ENCODE results near the gene LGALS7B. TPM values are rescaled to one million over a fixed set of nuclear protein-coding genes. Genes with fewer than 3 reads are reported as not detected.
"Not testable (repeated sequence)": the region's sequence is repeated elsewhere in the genome, so short reads cannot be mapped to it uniquely, and the experiment has no call there.

The LGALS7B gene
- total RNA-seq, 1 donor: not detected

DNA sequence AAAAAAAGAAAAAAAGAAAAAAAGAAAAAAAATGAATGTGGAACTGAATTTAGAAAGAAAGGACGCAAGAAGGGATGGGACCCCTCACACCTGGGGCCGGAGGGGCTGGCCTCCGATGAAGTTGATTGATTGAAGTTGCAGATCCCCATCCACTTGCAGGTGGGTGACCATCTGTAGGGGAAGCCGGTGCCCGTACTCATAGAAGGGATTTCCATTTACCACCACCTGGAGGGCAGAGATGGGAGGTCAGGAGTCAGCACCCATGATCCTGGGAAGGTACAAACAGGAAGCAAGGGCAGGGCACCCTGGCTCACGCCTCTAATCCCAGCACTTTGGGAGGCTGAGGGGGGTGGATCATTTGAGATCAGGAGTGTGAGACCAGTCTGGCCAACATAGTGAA, 17.4 kb downstream of the LGALS7B start:
- TF ChIP-seq, protein P1, sequence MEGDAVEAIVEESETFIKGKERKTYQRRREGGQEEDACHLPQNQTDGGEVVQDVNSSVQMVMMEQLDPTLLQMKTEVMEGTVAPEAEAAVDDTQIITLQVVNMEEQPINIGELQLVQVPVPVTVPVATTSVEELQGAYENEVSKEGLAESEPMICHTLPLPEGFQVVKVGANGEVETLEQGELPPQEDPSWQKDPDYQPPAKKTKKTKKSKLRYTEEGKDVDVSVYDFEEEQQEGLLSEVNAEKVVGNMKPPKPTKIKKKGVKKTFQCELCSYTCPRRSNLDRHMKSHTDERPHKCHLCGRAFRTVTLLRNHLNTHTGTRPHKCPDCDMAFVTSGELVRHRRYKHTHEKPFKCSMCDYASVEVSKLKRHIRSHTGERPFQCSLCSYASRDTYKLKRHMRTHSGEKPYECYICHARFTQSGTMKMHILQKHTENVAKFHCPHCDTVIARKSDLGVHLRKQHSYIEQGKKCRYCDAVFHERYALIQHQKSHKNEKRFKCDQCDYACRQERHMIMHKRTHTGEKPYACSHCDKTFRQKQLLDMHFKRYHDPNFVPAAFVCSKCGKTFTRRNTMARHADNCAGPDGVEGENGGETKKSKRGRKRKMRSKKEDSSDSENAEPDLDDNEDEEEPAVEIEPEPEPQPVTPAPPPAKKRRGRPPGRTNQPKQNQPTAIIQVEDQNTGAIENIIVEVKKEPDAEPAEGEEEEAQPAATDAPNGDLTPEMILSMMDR (IDR thresholded peaks at IDR 0.05; ENCODE audit: insufficient read depth, low read depth, low read length): no peak
- no peak for DNase-seq (ENCODE audit: low read depth)
- no peak overlapping the region for H3K4me3 ChIP-seq (ENCODE audit: low read depth, low read length)

DNA sequence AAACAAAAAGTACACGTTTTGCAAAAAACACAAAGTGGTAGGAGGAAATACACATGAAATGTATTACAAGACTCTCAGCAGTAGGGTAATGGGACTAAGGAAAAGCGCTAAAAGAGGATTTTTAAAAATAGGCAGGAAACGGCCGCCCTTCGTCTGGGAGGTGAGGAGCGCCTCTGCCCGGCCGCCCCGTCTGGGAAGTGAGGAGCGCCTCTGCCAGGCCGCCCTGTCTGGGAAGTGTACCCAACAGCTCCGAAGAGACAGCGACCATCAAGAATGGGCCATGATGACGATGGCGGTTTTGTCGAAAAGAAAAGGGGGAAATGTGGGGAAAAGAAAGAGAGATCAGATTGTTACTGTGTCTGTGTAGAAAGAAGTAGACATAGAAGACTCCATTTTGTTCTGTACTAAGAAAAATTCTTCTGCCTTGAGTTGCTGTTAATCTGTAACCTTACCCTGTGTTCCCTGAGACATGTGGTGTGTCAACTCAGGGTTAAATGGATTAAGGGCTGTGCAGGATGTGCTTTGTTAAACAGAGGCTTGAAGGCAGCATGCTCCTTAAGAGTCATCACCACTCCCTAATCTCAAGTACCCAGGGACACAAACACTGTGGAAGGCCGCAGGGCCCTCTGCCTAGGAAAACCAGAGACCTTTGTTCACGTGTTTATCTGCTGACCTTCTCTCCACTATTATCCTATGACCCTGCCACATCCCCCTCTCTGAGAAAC, 18.5 kb downstream of the LGALS7B start:
- H3K4me3 ChIP-seq (ENCODE audit: low read depth, low read length): not testable (repeated sequence)
- DNase-seq (ENCODE audit: low read depth): peak; percentile 55

DNA sequence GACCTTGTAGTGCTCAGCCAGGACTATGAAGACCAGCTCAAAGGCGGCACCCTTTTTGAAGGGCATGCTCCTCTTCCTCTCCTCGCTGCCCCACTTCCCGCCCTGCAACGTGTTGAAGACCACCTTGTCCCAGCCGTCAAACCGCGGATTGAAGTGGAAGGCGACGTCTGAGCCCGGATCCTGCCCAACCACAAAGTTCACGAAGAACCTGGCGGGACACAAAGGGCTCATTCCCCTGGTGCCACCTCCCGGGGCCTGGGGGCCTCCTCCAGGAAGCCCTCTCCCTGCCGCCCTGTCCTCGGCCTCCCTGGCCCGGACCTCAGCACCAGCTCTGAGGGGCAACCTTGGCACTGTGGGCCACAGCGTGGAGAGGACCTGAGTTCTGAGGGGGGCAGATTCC, 19.7 kb downstream of the LGALS7B start:
- no peak for DNase-seq (ENCODE audit: low read depth)
- H3K4me3 ChIP-seq (ENCODE audit: low read depth, low read length): no peak overlapping the region
- TF ChIP-seq, protein P1 (IDR thresholded peaks at IDR 0.05; ENCODE audit: insufficient read depth, low read depth, low read length): no peak

DNA sequence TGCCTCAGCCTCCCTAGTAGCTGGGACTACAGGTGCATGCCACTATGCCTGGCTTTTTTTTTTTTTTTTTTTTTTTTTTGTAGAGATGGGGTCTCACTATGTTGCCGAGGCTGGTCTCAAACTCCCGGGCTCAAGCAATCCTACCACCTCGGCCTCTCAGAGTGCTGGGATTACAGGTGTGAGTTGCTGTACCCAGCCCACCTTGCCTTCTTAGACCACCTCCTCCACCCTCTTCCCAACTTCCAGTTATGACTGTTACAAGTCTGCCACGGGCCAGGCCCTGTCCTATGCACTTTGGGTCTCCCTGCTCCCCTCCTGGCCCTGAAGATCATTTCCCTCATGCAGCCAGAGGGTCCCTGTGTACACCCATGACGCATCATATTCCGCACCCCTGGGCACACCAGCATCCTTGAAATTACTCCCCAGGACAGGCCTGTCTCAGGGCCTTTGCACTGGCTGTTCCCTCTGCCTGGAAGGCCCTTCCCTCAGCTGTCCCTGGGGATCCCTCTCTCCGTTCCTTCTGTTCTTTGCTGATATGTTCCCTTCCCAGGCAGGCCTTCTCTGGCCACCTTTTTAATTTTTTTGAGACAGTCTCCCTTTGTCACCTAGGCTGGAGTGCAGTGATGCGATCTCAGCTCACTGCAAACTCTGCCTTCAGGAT, 20.7 kb downstream of the LGALS7B start:
- TF ChIP-seq, protein P1 (IDR thresholded peaks at IDR 0.05; ENCODE audit: insufficient read depth, low read depth, low read length): no peak
- no peak for DNase-seq (ENCODE audit: low read depth)
- no peak overlapping the region for H3K4me3 ChIP-seq (ENCODE audit: low read depth, low read length)

DNA sequence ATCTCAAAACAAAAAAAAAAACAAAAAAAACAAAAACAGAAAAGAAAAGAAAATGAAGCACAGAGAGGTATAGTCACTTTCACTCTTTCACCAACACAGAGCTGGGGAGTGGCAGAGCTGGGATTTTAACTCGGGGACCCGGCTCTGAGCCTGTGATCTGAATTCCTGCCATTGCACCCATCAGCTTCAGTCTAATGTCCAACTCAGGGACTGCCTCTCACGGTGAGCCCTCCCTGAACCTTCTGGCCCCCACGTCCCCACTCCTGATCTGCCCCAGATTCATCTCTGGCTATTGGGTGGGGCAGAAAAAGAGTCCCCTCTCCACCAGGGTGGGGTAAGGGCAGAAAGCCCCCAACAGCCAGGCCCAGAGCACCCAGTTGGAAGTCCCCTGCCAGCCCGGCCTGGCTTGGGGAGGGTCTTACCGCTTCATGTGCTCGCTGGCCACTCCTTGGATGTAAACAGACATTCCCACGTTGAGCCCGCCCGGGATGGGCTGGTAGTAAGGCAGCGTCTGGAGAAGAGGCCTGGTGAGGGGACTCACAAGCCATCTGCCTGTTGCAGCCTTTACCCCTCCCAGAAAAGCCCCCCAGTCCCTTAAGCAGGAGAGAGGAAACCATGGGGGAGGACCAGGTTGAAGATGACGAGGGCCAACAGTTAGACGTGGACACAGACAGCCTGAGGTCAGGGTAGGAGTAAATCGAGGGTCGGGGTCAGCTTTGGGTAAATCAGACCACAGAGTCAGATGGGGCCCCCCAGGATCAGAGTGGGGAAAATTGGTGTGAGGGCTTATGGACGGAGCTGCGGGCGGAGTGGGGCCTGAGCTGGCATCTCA, 23.2 kb downstream of the LGALS7B start:
- TF ChIP-seq, protein P1 (IDR thresholded peaks at IDR 0.05; ENCODE audit: insufficient read depth, low read depth, low read length): no peak
- DNase-seq (ENCODE audit: low read depth): no peak
- H3K4me3 ChIP-seq (ENCODE audit: low read depth, low read length): no peak overlapping the region

DNA sequence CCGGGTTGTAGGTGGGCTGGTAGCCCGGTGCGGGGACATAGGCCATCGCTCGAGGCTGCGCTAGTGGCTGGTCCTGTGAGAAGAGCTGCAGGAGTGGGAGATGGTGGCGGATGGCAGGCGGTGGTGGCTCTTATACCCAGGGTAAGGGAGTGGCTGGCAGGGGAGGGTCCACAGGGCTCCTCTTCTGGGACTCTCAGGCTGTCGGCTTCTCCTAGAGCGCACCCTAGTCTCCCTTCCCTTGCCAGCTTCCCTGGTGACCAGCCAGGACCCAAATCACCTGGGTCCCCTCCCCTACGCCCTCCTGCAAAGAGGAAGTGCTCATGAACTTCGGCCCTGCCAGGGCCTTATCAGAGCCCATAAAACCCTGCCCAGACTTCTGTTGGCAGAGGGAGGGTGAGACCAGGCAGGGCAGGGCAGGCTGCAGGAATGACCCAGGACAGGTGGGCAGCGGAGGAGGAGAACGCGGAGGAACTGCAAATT, 23.9 kb downstream of the LGALS7B start, which contains the start of gene LGALS4:
Gene LGALS4 (minus strand): TSS at position 105 of the 480 bp plus-strand sequence. CDS start 59 bp downstream, at position 46.
- DNase-seq (ENCODE audit: low read depth): no peak
- TF ChIP-seq, protein P1 (IDR thresholded peaks at IDR 0.05; ENCODE audit: insufficient read depth, low read depth, low read length): no peak
- no peak within 1 kb of the TSS for H3K4me3 ChIP-seq (ENCODE audit: low read depth, low read length)

DNA sequence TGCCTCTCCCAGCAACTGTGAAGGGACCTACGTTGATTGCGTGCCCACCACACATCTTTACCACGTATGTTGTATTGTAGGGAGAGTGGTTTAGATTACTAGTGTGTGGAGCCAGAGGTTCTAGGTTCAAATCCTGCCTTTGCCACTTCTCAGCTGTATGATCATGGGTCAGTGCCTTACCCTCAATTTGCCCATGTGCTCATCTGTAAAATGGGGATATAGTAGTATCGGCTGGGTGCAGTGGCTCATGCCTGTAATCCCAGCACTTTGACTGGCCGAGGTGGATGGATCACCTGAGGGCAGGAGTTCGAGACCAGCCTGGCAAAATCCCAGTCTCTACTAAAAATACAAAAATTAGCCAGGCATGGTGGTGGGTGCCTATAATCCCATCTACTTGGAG, 24.3 kb downstream of the LGALS7B start:
- TF ChIP-seq, protein P1 (IDR thresholded peaks at IDR 0.05; ENCODE audit: insufficient read depth, low read depth, low read length): no peak
- no peak for DNase-seq (ENCODE audit: low read depth)

DNA sequence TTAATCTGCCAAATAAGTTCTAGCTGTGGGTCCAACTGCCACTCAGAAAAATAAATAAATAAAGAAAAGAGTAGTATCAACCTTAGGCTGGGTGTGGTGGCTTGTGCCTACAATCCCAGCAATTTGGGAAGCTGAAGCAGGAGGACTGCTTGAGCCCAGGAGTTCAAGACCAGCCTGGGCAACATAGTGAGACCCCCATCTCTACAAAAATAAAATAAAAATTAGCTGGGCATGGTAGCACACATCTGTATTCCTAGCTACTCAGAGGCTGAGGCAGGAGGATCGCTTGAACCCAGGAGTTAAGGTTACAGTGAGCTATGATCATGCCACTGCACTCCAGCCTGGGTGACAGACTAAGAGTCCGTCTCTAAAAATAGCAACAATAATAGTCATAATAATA, 24.9 kb downstream of the LGALS7B start:
- DNase-seq (ENCODE audit: low read depth); H3K4me3 ChIP-seq (ENCODE audit: low read depth, low read length): not testable (repeated sequence)

More for the DNA sequence above, 24.3 kb downstream of the LGALS7B start:
- H3K4me3 ChIP-seq (ENCODE audit: low read depth, low read length): no peak overlapping the region
